ENCODE data around the gene HTR3D.
"Not testable (repeated sequence)": the region's sequence is repeated elsewhere in the genome, so short reads cannot be mapped to it uniquely, and the experiment has no call there.

Gene HTR3D

DNA sequence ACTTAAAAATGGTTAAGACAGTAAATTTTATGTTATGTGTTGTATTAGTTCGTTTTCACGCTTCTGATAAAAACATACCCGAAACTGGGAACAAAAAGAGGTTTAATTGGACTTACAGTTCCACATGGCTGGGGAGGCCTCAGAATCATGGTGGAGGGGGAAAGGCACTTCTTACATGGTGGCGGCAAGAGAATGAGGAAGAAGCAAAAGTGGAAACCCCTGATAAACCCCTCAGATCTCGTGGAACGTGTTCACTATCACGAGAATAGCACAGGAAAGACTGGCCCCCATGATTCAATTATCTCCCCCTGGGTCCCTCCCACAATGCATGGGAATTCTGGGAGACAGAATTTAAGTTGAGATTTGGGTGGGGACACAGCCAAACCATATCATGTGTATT lies 39.6 kb downstream of the HTR3D start:
- not testable (repeated sequence) for DNase-seq

DNA sequence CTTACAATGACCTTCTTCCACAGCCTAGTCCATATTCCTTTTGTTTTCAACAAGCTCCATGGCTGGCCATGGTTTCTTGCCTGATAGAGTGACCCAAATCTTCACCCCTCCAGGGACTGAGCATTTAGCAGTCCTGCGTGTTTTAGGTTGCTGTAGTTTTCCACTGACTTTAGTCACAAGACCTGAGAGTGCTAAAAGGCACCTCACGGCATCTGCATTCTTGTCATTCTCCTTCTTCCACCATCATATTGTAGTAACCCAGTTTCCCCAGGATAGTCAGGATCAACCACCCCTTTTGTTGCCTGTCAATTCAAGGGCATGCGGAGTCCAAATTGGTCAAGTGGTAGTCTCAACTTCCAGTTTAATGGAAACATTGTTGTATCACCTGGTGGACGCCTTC lies 42.1 kb downstream of the HTR3D start:
- no peak for DNase-seq

DNA sequence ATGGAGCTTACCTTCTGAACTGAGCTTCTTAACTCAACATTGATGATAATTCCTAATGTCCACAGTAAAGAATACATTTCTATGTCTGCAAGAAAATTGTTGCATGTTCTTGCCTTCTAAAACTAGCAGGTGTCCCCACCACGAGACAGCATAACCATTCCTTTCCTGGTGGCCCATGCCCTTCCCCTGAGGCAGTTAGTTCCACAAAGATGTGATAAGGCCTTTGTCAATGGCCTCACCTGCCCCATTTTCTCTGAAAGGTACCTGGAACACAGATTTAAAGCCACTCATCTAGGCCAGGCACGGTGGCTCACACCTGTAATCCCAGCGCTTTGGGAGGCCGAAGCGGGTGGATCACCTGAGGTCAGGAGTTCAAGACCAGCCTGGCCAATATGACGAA lies 44.4 kb downstream of the HTR3D start:
- DNase-seq: no peak

DNA sequence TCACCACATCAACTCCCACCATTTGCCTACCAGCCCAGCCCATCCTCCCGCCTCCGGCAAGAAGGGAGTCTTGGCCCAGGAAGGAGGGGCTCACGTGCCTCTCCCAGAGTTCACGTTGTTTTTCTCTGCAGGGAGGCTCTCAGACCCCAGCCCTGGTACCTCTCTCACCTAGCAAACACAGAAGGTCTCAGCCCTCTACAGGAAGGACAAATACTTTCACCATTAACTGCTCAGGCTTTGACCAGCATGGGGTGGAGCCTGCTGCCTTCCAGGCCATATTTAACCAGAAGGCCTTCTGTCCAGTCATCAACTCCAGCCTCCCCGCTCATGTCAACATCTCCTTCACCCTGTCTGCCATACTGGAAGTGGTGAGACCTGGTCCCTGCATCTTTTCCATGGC lies 46.3 kb downstream of the HTR3D start:
- DNase-seq: no peak

DNA sequence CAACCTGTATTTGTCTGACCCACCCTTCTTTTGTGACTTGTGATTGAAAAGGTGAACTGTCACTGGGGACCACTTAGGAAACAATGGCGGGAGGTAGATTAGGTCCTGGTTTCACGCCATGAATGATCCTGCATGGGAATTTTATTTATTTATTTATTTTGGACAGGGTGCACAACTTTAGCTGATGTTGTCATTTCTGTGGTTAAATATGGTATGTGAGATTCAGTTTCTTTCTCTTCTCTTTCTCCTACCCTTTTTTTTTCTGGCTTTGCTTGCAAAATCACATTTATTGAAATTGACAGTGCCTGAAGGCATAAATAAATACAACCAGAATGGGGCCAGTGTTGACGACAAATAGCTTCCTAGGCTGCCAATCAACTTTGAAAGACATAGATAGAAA lies 47.3 kb downstream of the HTR3D start:
- DNase-seq: no peak

DNA sequence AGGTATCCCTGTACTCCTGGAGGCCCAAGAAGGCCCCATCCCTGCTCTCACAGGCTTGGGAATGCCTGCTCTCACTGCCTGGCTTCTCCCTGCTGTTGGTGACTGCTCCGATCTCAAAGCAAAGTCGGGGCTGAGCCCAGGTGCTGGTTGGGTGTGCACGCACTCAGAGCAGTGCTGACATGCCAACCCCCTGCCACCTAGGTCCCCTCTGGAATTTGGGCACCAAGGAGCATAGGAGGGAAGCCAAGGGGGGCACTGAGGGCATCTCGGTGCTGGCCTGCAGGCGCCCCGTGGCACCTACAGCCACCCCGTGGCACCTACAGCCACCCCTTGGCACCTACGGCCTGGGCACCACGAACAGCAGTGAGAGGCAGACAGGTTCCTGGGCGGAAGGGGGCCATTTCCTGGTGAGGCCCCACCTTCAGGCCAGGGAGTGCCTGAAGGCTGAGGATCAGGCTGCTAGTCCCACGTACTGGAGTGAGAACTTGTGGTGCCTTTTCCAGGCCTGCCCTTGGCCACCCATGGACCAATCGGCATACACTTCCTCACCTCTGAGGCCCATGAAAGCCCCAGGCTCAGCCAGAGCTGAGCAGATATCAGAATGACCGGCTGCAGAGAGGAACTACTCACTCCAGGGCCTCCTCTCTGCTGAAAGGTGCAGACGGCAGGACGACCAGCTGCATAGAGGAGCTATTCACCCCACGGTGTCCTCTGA lies 49.7 kb downstream of the HTR3D start:
- DNase-seq: no peak

DNA sequence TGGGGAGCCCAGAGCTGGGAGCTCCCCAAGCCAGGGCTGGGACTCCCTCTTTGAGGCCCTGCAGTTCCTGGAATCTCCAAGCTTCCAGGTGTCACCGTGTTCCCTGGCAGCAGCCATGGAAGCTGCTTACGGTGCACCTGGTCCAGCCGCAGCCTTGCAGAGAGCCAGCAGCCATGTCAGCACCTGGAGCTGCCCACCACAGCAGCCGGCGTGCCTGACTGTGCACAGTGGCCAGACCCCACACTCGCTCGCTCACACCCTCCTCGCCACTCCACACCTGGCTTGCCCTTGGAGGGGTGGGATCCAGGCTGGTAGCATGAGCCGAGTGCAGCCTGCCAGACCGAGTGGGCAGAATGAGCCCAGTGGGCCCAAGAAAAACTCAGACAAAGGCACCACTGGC lies 50.5 kb downstream of the HTR3D start:
- no peak for DNase-seq

DNA sequence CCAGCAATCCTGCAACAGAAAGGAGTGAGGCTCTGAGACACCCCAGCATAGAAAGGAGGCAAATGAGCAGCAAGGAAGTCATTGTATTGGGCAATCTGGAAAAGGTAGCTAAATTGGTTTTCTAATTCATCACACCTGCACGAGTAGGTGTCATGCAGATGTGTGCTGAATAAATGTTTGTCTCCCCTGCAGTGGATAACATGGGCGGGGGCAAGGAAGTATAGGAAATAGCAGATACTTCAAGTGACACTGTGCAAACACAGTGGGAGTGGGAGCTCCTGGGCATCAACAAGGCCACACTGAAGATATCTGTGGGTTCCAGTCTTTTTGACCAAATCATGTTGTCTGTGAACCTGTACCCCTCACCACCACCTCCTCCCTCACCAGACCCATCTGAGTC lies 50.9 kb downstream of the HTR3D start:
- no peak for DNase-seq

DNA sequence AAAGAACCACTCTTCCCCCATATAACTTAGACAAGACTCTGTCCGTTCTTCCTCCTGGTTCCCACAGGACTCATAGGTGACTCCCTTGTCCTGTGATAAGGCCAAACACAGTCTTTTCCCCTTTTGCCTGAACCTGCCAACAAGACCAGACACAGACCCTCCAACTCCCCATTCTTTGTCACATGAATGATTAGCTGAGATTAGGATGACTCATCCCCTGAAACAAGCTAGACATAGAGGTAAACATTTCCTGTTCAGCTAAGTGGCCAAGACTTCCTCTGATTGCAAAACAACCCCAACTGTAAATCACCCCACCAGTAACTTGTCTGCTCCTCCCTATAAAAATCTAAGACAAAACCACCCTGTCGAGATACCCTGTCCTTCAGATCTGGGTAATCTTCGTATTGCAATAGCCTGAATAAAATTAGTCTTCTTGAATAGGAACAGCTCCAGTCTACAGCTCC lies 53.9 kb downstream of the HTR3D start:
- no peak for DNase-seq
